ENCODE measurements around the gene ARHGAP35. TPM values are rescaled to one million over a fixed set of nuclear protein-coding genes. Genes with fewer than 3 reads are reported as not detected.

The ARHGAP35 gene
- 79.4 and 89.5 TPM in 2 replicates for total RNA-seq

DNA sequence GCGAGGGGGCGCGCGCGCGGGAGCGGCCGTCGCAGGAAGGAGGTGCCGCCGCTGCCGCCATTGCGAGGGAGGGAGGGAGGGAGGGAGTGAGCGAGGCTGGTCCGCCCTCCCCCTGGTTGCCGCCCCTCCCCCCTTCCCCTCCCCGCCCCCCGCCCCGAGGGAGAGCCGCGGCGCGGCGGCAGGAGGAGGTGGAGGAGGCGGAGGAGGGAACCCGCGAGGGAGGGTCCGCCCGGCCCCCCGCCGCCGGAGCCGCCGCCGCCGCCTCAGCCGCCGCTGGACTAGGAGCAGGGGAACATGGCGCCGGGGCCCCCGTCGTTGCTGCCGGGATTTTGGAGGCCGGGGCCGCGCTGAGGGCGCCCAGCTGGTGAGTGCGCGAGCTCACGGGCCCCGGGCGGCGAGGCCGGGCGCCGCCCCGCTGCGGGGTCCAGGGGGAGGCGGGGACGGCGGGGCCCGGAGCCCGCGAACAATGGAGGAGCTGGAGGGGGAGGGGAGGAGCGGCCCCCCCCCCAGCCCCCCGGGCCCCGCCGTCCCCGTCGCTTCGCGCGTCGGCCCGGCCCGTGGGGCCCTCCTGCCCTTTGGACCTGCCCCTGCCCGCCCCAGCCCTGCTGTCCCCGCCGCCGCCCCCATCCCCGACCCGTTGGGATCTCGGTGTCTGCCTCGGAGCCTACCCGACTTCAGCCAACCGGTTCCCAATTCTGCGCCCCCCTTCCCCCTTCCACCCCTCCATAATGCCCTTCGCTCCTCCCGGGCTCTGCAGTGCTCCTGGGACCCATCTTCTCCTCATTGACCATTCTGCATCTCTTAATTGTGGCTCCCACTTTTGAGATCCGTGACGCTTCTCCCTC, at the start of gene ARHGAP35:
ARHGAP35 (plus strand) TSS at position 152 of the 845 bp plus-strand sequence. CDS start 57,679 bp downstream, outside the sequence.

DNA sequence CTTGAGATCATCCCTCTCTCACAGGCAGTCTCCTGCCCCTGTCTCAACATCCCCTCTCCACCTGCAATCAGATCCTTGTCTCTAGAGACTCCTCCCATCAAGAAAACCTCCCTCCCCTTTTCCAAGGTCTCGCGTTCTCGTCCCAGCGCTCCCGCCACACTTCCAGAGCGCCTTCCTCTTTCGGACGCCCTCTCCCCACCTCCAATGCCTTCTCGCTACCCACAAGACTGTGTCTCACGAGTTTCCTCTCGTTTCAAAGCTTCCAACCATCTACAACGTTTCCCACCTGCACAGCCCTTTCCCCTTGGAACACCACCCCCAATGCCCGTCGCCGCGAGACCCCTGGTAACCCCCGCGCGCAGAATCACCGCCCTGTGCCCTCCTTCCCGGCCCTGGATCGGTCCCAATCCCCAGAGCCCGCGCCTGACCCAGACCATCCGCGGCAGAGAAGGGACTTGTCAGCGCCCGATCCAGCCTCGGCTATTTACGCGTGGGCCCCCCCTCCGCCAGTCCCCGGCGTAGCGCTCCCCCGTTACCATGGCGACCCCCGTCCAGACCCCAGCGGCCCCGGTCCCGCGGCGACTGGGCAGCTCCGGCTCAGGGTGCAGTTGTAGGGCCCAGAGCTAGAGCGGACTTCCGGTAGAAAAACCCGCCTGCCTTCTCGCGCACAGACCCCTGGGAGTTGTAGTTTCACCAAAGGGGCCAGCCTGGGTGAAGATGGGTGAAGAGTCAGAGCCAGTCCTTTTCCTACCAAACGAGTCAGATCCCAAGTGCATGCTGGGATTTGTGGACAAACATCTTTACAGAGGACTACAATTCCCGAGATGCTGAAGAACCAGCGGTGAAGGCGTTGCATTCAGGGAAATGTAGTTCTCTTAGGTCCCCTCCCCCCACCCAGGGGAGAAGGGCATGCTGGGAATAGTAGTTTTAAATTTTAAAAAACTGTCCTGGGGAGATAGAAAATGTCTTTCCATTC, 10.3 kb upstream of the ARHGAP35 start, which contains the start of gene AP2S1:
AP2S1 (minus strand) TSS at position 619 of the 976 bp plus-strand sequence; CDS start at position 539, 80 bp downstream.

Other genes with a start within 250 kb of the ARHGAP35 start
- gene PTGIR, start 235.9 kb upstream of the ARHGAP35 start, total RNA-seq = 20.0 and 34.8 TPM in 2 replicates
- not detected in 2 replicates for gene GNG8, start 224.8 kb upstream of the ARHGAP35 start, total RNA-seq
- 6.6 and 6.8 TPM in 2 replicates for gene DACT3, start 199.8 kb upstream of the ARHGAP35 start, total RNA-seq
- 17.4 and 28.1 TPM in 2 replicates for gene PRKD2, start 143.9 kb upstream of the ARHGAP35 start, total RNA-seq
- gene FKRP, start 114.9 kb upstream of the ARHGAP35 start, total RNA-seq = 26.6 and 32.4 TPM in 2 replicates
- gene STRN4, start 114.5 kb upstream of the ARHGAP35 start, total RNA-seq = 70.7 and 73.0 TPM in 2 replicates
- 122 and 169 TPM in 2 replicates for gene SLC1A5, start 72.4 kb upstream of the ARHGAP35 start, total RNA-seq
- gene AP2S1, start 10.2 kb upstream of the ARHGAP35 start, total RNA-seq = 121 and 142 TPM in 2 replicates
- 0.79 and 1.7 TPM in 2 replicates for gene NPAS1, start 158.8 kb downstream of the ARHGAP35 start, total RNA-seq
- gene TMEM160, start 187.6 kb downstream of the ARHGAP35 start, total RNA-seq = 9.0 and 9.3 TPM in 2 replicates